ENCODE measurements around the gene ARHGAP23. TPM values are rescaled to one million over a fixed set of nuclear protein-coding genes. Genes with fewer than 3 reads are reported as not detected.

ARHGAP23 gene
- total and polyA plus RNA-seq, 2 donors (not counting 3 experiments of a cell fraction or from before 2014, with no cell fraction given): 25.4 to 190 TPM

GRCh38 chr17:38549285-38549684 lies 121.0 kb downstream of the ARHGAP23 start:
- POLR2A ChIA-PET: no interaction called here
- DNase-seq (ENCODE audit: low read depth, low spot score): no peak
- Histone ChIP-seq H3K9me1 (replicated peaks; ENCODE audit: control insufficient read depth, extremely low read depth, insufficient read depth, low read length) (no peaks in the 10 kb centered on the region), H3K36me3 (ENCODE audit: control insufficient read depth in 2 of 2, extremely low read depth in 1 of 2, insufficient read depth in 2 of 2, low read length in 2 of 2) (no peaks in the 10 kb centered on the region), H3K9me3 (replicated peaks; ENCODE audit: control insufficient read depth, insufficient read depth, low read length) (no peaks in the 10 kb centered on the region), H3K4me2 (ENCODE audit: insufficient read depth, low read length) (no peak overlapping the region), H3K27ac (ENCODE audit: insufficient read depth, low read depth, low read length) (no peak overlapping the region), H4K20me1 (replicated peaks; ENCODE audit: control insufficient read depth, extremely low read depth, insufficient read depth, low read length) (no peaks in the 10 kb centered on the region), H3K4me3 (replicated peaks in 1 of 3; ENCODE audit: insufficient read depth in 1 of 3, low read depth in 1 of 3, low read length in 3 of 3) (no peak overlapping the region), H3K79me2 (ENCODE audit: control insufficient read depth, insufficient read depth, low read length) (no peaks in the 10 kb centered on the region), H3K4me1 (ENCODE audit: control insufficient read depth, extremely low read depth, insufficient read depth, low read length) (no peaks in the 10 kb centered on the region), H3K27me3 (ENCODE audit: control insufficient read depth in 2 of 2, insufficient read depth in 2 of 2, low read length in 2 of 2) (peaks cover 0 to 8% of the 10 kb centered on the region in 2 experiments), H3K9ac (replicated peaks; ENCODE audit: extremely low read depth, insufficient read depth, low read length) (no peak overlapping the region), H2AFZ (ENCODE audit: low read depth, low read length) (no peak overlapping the region)
- FAIRE-seq: no peak
- TF ChIP-seq, protein P1, sequence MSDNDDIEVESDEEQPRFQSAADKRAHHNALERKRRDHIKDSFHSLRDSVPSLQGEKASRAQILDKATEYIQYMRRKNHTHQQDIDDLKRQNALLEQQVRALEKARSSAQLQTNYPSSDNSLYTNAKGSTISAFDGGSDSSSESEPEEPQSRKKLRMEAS (IDR thresholded peaks at IDR 0.05; ENCODE audit: insufficient read depth, insufficient read length): no peak
- TF ChIP-seq GATA2 (IDR thresholded peaks at IDR 0.05; ENCODE audit: insufficient read depth, insufficient read length, low read depth, low read length) (no peak), CTCF (IDR thresholded peaks at IDR 0.05; ENCODE audit: extremely low read depth in 1 of 2, insufficient read depth in 1 of 2, low read depth in 1 of 2, low read length in 2 of 2) (no peak), JUN (IDR thresholded peaks at IDR 0.05; ENCODE audit: borderline replicate concordance, insufficient read depth, insufficient read length, low read depth) (no peak)
- intact Hi-C loops (cut with micrococcal nuclease): no loop called here
- BruUV-seq (replicated peaks): no TSS peak
- CTCF ChIA-PET: interaction anchor here (1.1 to 3.4 kb wide), 3 partner anchors 9 to 40 kb away, joined by 4 to 19 read pairs (median 14); no protein-coding TSS in a partner anchor
- dilution Hi-C loops (cut with MboI; ENCODE audit: extremely low pct_ligation_motif_present, low sequenced_read_pairs): no loop called here

DNA sequence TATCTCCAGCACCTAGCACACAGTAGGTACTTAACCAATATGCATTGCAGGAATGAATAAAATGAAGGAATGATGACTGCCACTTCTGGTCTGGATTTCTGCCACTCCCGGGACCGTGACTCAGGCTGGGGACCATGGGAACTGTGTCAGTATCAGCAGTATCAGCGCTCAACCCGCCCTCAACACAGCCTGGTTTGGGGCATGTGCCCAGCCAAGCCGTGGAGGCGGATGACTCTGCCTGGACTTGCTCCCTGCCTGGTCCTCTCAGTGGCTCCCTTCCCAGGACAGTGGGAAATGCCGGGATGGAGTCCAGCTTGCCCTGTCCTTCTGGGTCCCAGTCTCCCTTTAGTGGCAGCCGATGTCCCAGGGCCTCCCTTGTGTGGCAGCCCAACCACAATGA lies 122.4 kb downstream of the ARHGAP23 start:
- Histone ChIP-seq H2AFZ (ENCODE audit: low read depth, low read length) (no peak overlapping the region), H3K27ac (ENCODE audit: insufficient read depth, low read depth, low read length) (no peak overlapping the region), H4K20me1 (replicated peaks; ENCODE audit: control insufficient read depth, extremely low read depth, insufficient read depth, low read length) (no peaks in the 10 kb centered on the region), H3K9ac (replicated peaks; ENCODE audit: extremely low read depth, insufficient read depth, low read length) (no peak overlapping the region), H3K27me3 (ENCODE audit: control insufficient read depth in 2 of 2, insufficient read depth in 2 of 2, low read length in 2 of 2) (peaks cover 0 to 16% of the 10 kb centered on the region in 2 experiments), H3K4me2 (ENCODE audit: insufficient read depth, low read length) (no peak overlapping the region), H3K79me2 (ENCODE audit: control insufficient read depth, insufficient read depth, low read length) (no peaks in the 10 kb centered on the region), H3K9me1 (replicated peaks; ENCODE audit: control insufficient read depth, extremely low read depth, insufficient read depth, low read length) (no peaks in the 10 kb centered on the region), H3K4me1 (ENCODE audit: control insufficient read depth, extremely low read depth, insufficient read depth, low read length) (no peaks in the 10 kb centered on the region), H3K9me3 (replicated peaks; ENCODE audit: control insufficient read depth, insufficient read depth, low read length) (no peaks in the 10 kb centered on the region), H3K36me3 (ENCODE audit: control insufficient read depth in 2 of 2, extremely low read depth in 1 of 2, insufficient read depth in 2 of 2, low read length in 2 of 2) (no peaks in the 10 kb centered on the region), H3K4me3 (replicated peaks in 1 of 3; ENCODE audit: insufficient read depth in 1 of 3, low read depth in 1 of 3, low read length in 3 of 3) (no peak overlapping the region)
- no TSS peak for BruUV-seq (replicated peaks)
- dilution Hi-C loops (cut with MboI; ENCODE audit: extremely low pct_ligation_motif_present, low sequenced_read_pairs) (no loop called here), intact Hi-C loops (cut with micrococcal nuclease) (no loop called here)
- ChIA-PET POLR2A (no interaction called here), CTCF (interaction anchor here (1.1 to 1.7 kb wide), 2 partner anchors 8 to 41 kb away, joined by 4 to 14 read pairs; no protein-coding TSS in a partner anchor)
- DNase-seq (ENCODE audit: low read depth, low spot score): no peak
- TF ChIP-seq GATA2 (IDR thresholded peaks at IDR 0.05; ENCODE audit: insufficient read depth, insufficient read length, low read depth, low read length): no peak
- no peak for TF ChIP-seq POLR2A (IDR thresholded peaks at IDR 0.05; ENCODE audit: low read depth, low read length)
- no peak for TF ChIP-seq MYC (IDR thresholded peaks at IDR 0.05; ENCODE audit: low read depth, low read length)
- no peak for TF ChIP-seq FOS (IDR thresholded peaks at IDR 0.05; ENCODE audit: borderline replicate concordance, insufficient read depth, low read length)
- TF ChIP-seq, protein P1 (IDR thresholded peaks at IDR 0.05; ENCODE audit: insufficient read depth, insufficient read length): no peak
- TF ChIP-seq EZH2 (IDR thresholded peaks at IDR 0.05; ENCODE audit: borderline replicate concordance, low read depth, low read length, severe bottlenecking): no peak
- no peak for FAIRE-seq
